A549 (cell line): Measurements from ENCODE around the gene PNPLA1.

Experiments
- EP300 ChIP-seq, 2 experiments: fragments of >200 bp; sonication (Bioruptor Twin); formaldehyde crosslinking; IDR thresholded peaks; 2 replicates in 1 of 2; 3 replicates in 1 of 2; pipeline ENCODE4 v1.6.1; 2016 to 2017
- FOSL2 ChIP-seq, 2 experiments: fragments of 450-650 bp in 1 of 2; fragments of >200 bp in 1 of 2; sonication (Bioruptor Twin) in 1 of 2; formaldehyde crosslinking; IDR thresholded peaks; 2 replicates each; pipeline versions ENCODE4 v1.5.0 to v1.6.1; 2016 to 2020; ENCODE audit warnings: mild to moderate bottlenecking in 1 of 2, moderate library complexity in 1 of 2
- MAFK ChIP-seq: fragments of 450-650 bp; IDR thresholded peaks from 2 replicates; pipeline ENCODE4 v1.6.1; 2014; ENCODE audit not compliant: partially characterized antibody
- MAZ ChIP-seq: fragments of 150-350 bp; IDR thresholded peaks from 2 replicates; pipeline ENCODE4 v1.6.1; 2014; ENCODE audit warnings: antibody characterized with exemption, low read depth, low read length, borderline replicate concordance
- RCOR1 ChIP-seq: fragments of 150-350 bp; IDR thresholded peaks from 2 replicates; pipeline ENCODE4 v1.6.1; 2014; ENCODE audit warnings: antibody characterized with exemption, low read length, low read depth
- SREBF2 ChIP-seq: fragments of 450-650 bp; IDR thresholded peaks from 2 replicates; pipeline ENCODE4 v1.6.1; 2014; ENCODE audit warnings: mild to moderate bottlenecking, moderate library complexity
- ZNF302 ChIP-seq: fragments of 250-450 bp; sonication (Bioruptor Pico); IDR thresholded peaks from 2 replicates; pipeline ENCODE4 v1.9.0; 2021; ENCODE audit warnings: inconsistent platforms, mild to moderate bottlenecking, moderate library complexity
- TF ChIP-seq, protein P1 (sequence below): fragments of >200 bp; sonication (Bioruptor Twin); formaldehyde crosslinking; IDR thresholded peaks from 3 replicates; pipeline ENCODE4 v1.5.1; 2016
- TF ChIP-seq, protein P2 (sequence below): fragments of >200 bp; sonication (Bioruptor Twin); formaldehyde crosslinking; IDR thresholded peaks from 3 replicates; pipeline ENCODE4 v1.6.1; 2016
- TF ChIP-seq, protein P3 (sequence below): fragments of 250-450 bp; sonication (Bioruptor Pico); IDR thresholded peaks from 2 replicates; pipeline ENCODE4 v1.5.0; 2020; ENCODE audit warnings: low read depth, mild to moderate bottlenecking, moderate library complexity
- TF ChIP-seq, protein P4 (sequence below): fragments of 250-450 bp; sonication (Bioruptor Pico); IDR thresholded peaks from 2 replicates; pipeline ENCODE4 v1.5.0; 2021; ENCODE audit warnings: mild to moderate bottlenecking, moderate library complexity, borderline replicate concordance
- TF ChIP-seq, protein P5 (sequence below): IDR thresholded peaks from 2 replicates; pipeline ENCODE4 v1.6.1; 2012

DNA sequence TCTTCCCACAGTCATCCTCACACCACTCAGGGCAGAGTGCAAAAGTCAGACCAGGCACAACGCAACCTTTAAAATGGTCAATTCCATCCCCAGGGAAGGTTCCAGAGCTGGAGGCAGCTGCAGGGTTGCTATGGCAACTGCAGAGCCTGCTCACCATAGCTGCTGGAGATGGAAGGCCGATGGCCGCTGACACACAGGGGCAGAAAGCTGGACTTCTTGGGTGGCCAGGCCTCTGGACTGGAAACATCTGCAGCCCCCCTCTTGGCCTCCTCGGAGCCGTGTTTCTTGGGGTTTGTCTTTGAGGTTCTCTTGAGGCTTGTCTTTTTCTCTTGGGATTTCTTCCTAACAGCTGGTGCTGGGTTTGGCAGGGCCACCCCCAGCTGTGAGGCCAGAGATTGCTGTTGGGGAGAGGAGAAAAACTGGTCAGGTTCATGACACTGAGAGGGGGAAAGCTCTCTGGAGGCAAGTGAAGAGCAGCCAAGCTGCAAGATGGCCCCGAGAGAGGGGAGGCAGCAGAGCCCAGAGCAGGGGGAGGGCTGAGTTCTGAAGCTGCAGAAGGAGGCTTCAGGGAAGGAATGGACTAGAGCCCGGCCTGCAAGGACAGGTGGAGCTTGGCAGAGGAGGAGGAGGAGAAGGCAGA, 56.6 kb downstream of the PNPLA1 start:
- TF ChIP-seq, protein P1, sequence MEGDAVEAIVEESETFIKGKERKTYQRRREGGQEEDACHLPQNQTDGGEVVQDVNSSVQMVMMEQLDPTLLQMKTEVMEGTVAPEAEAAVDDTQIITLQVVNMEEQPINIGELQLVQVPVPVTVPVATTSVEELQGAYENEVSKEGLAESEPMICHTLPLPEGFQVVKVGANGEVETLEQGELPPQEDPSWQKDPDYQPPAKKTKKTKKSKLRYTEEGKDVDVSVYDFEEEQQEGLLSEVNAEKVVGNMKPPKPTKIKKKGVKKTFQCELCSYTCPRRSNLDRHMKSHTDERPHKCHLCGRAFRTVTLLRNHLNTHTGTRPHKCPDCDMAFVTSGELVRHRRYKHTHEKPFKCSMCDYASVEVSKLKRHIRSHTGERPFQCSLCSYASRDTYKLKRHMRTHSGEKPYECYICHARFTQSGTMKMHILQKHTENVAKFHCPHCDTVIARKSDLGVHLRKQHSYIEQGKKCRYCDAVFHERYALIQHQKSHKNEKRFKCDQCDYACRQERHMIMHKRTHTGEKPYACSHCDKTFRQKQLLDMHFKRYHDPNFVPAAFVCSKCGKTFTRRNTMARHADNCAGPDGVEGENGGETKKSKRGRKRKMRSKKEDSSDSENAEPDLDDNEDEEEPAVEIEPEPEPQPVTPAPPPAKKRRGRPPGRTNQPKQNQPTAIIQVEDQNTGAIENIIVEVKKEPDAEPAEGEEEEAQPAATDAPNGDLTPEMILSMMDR: no peak
- TF ChIP-seq, protein P2, sequence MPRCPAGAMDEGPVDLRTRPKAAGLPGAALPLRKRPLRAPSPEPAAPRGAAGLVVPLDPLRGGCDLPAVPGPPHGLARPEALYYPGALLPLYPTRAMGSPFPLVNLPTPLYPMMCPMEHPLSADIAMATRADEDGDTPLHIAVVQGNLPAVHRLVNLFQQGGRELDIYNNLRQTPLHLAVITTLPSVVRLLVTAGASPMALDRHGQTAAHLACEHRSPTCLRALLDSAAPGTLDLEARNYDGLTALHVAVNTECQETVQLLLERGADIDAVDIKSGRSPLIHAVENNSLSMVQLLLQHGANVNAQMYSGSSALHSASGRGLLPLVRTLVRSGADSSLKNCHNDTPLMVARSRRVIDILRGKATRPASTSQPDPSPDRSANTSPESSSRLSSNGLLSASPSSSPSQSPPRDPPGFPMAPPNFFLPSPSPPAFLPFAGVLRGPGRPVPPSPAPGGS: no peak
- TF ChIP-seq MAZ (no peak), ZNF302 (CRISPR knock-in tag) (no peak), EP300 (IDR thresholded peaks at IDR 0.05) (no peak), MAFK (no peak), RCOR1 (no peak), SREBF2 (no peak), FOSL2 (IDR thresholded peaks at IDR 0.05) (no peak), FOSL2 (CRISPR knock-in tag; IDR thresholded peaks at IDR 0.05) (no peak)
- TF ChIP-seq, protein P3, sequence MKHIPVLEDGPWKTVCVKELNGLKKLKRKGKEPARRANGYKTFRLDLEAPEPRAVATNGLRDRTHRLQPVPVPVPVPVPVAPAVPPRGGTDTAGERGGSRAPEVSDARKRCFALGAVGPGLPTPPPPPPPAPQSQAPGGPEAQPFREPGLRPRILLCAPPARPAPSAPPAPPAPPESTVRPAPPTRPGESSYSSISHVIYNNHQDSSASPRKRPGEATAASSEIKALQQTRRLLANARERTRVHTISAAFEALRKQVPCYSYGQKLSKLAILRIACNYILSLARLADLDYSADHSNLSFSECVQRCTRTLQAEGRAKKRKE (CRISPR knock-in tag): no peak
- TF ChIP-seq, protein P4, sequence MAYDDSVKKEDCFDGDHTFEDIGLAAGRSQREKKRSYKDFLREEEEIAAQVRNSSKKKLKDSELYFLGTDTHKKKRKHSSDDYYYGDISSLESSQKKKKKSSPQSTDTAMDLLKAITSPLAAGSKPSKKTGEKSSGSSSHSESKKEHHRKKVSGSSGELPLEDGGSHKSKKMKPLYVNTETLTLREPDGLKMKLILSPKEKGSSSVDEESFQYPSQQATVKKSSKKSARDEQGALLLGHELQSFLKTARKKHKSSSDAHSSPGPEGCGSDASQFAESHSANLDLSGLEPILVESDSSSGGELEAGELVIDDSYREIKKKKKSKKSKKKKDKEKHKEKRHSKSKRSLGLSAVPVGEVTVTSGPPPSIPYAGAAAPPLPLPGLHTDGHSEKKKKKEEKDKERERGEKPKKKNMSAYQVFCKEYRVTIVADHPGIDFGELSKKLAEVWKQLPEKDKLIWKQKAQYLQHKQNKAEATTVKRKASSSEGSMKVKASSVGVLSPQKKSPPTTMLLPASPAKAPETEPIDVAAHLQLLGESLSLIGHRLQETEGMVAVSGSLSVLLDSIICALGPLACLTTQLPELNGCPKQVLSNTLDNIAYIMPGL (CRISPR knock-in tag): no peak
- TF ChIP-seq, protein P5, sequence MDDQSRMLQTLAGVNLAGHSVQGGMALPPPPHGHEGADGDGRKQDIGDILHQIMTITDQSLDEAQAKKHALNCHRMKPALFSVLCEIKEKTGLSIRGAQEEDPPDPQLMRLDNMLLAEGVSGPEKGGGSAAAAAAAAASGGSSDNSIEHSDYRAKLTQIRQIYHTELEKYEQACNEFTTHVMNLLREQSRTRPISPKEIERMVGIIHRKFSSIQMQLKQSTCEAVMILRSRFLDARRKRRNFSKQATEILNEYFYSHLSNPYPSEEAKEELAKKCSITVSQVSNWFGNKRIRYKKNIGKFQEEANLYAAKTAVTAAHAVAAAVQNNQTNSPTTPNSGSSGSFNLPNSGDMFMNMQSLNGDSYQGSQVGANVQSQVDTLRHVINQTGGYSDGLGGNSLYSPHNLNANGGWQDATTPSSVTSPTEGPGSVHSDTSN: no peak
